ENCODE measurements around the gene KRTAP10-4.

KRTAP10-4 gene

GRCh38 chr21:44592446-44593311 is 19.1 kb downstream of the KRTAP10-4 start, which contains the start of gene KRTAP10-6:
Gene KRTAP10-6, minus strand, starts transcription at chr21:44592505. Its CDS starts 21 bp downstream, at chr21:44592484.
- H3K27ac ChIP-seq, result no peak within 1 kb of the TSS
- no peak within 1 kb of the TSS for H3K4me3 ChIP-seq
- TF ChIP-seq CTCF (IDR thresholded peaks at IDR 0.05), result no peak
- DNase-seq (ENCODE audit: low spot score), result no peak

- Histone ChIP-seq H3K4me3 (no peak overlapping the region), H3K27ac (no peak overlapping the region)
- no peak for DNase-seq (ENCODE audit: low spot score)
- TF ChIP-seq CTCF (IDR thresholded peaks at IDR 0.05), result no peak
These were observed 20.3 kb downstream of the KRTAP10-4 start for GRCh38 chr21:44593598-44594405.

GRCh38 chr21:44594406-44594916 is 20.9 kb downstream of the KRTAP10-4 start:
- DNase-seq (ENCODE audit: low spot score), result no peak
- Histone ChIP-seq H3K27ac (no peak overlapping the region), H3K4me3 (no peak overlapping the region)
- TF ChIP-seq CTCF (IDR thresholded peaks at IDR 0.05), result no peak

GRCh38 chr21:44595524-44595923 is 22.0 kb downstream of the KRTAP10-4 start:
- no peak for TF ChIP-seq CTCF (IDR thresholded peaks at IDR 0.05)

GRCh38 chr21:44596068-44596725 is 22.7 kb downstream of the KRTAP10-4 start:
- Histone ChIP-seq H3K4me3 (no peak overlapping the region), H3K27ac (no peak overlapping the region)
- DNase-seq (ENCODE audit: low spot score), result no peak
- TF ChIP-seq CTCF (IDR thresholded peaks at IDR 0.05), result no peak

More at GRCh38 chr21:44595524-44595923, 22.0 kb downstream of the KRTAP10-4 start:
- DNase-seq (ENCODE audit: low spot score), result no peak
- H3K4me3 ChIP-seq, result no peak overlapping the region
- no peak overlapping the region for H3K27ac ChIP-seq

GRCh38 chr21:44598061-44598460 is 24.5 kb downstream of the KRTAP10-4 start:
- Histone ChIP-seq H3K27ac (no peak overlapping the region), H3K4me3 (no peak overlapping the region)
- TF ChIP-seq CTCF (IDR thresholded peaks at IDR 0.05), result no peak
- no peak for DNase-seq (ENCODE audit: low spot score)
